Spinal cord (tissue), 10 donors: ENCODE data around the gene LAMA5. TPM values are rescaled to one million over a fixed set of nuclear protein-coding genes. Genes with fewer than 3 reads are reported as not detected.

Experiments used
- DNase-seq, 6 donors: peaks; one replicate each; pipeline versions ENCODE4 v3.0.0 to v3.0.0-alpha.2; 2013 to 2015; ENCODE audit warnings: low spot score in 6 of 6, low read depth in 4 of 6
- H3K27ac ChIP-seq: one replicate; pipeline ENCODE4 v1.5.1; 2013; ENCODE audit warnings: low read depth, low read length, control low read depth
- H3K27me3 ChIP-seq: one replicate; pipeline ENCODE4 v1.6.1; 2013; ENCODE audit warnings: low read length; ENCODE audit not compliant: control insufficient read depth, insufficient read depth
- H3K36me3 ChIP-seq: one replicate; pipeline ENCODE4 v1.6.1; 2013; ENCODE audit warnings: low read length; ENCODE audit not compliant: control insufficient read depth, insufficient read depth
- H3K4me1 ChIP-seq: one replicate; pipeline ENCODE4 v1.6.1; 2013; ENCODE audit warnings: low read length; ENCODE audit not compliant: control insufficient read depth, insufficient read depth
- H3K4me3 ChIP-seq: one replicate; pipeline ENCODE4 v1.5.1; 2013; ENCODE audit warnings: low read depth, low read length, control low read depth
- H3K9me3 ChIP-seq: one replicate; pipeline ENCODE4 v1.6.1; 2013; ENCODE audit warnings: low read length; ENCODE audit not compliant: control insufficient read depth, insufficient read depth
- WGBS: methylation state at CpG from one replicate; pipeline ENCODE4 v1.1.5; 2013; ENCODE audit warnings: missing lambda C conversion rate; ENCODE audit not compliant: insufficient coverage; 5-methylcytosine and 5-hydroxymethylcytosine counted together
- polyA plus RNA-seq, 2 donors: library from polyadenylated mRNA; unstranded; fragments of 120-200 nt; gene quantifications; one replicate each; pipeline ENCODE4 v1.2.1, GENCODE V29; 2013; ENCODE audit not compliant: insufficient read length in 2 of 2
- total RNA-seq, 2 donors: library from RNA; depleted of rRNA in 1 of 2; stranded (reverse); fragments of 120-200 nt in 1 of 2; fragments of >200 nt in 1 of 2; gene quantifications; one replicate each; pipeline versions ENCODE4 v1.2.3 to v1.2.4, GENCODE V29; 2013 to 2014
- donor health status: healthy.

The LAMA5 gene
- total and polyA plus RNA-seq, 4 donors = 15.8 to 86.8 (median 64.8) TPM

DNA sequence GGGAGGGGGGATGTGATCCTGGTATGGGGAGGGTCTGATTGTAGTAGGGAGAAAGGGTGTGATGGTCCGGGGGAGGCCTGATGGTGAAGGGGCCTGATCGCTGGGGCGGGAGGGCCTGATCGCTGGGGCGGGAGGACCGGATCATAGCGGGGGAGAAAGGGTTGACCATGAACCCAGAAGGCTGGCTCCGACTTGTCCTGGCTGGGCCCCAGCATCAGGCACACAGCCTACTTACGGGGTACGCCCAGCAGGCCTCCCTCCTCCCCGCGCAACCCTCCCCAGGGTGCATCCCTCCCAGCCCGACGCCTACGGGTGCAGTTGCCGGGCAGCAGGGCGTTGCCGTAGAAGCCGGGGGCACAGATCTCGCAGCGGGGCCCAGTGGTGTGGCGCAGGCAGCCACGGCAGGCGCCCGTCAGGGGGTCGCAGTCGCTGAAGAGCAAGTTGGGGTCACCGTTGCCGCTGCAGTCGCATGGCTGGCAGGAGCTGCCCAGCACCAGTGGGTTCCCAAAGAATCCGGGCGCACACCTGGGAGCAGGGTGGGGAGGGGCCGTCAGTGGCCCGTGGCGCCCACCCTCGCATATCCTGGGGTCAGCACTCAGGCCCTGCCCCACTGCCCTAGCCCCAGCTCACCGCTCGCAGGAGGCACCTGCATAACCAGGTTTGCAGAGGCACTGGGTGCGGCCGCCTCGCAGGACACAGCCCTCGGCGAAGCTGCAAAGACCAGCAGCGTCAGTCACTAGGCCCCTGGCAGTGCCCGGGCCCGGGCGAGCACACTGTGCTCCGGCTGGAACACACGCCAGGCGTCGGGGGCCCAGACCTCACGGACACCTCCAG is 43.7 kb downstream of the LAMA5 start:
- H3K4me1 ChIP-seq = no peaks in the 10 kb centered on the region
- WGBS = 86% methylated on average over 50 of the region's 52 CpGs
- no peak overlapping the region for H3K4me3 ChIP-seq
- no peaks in the 10 kb centered on the region for H3K9me3 ChIP-seq
- no peaks in the 10 kb centered on the region for H3K27me3 ChIP-seq
- DNase-seq = no peak
- H3K36me3 ChIP-seq = peaks cover 91% of the 10 kb centered on the region
- H3K27ac ChIP-seq = no peak overlapping the region

DNA sequence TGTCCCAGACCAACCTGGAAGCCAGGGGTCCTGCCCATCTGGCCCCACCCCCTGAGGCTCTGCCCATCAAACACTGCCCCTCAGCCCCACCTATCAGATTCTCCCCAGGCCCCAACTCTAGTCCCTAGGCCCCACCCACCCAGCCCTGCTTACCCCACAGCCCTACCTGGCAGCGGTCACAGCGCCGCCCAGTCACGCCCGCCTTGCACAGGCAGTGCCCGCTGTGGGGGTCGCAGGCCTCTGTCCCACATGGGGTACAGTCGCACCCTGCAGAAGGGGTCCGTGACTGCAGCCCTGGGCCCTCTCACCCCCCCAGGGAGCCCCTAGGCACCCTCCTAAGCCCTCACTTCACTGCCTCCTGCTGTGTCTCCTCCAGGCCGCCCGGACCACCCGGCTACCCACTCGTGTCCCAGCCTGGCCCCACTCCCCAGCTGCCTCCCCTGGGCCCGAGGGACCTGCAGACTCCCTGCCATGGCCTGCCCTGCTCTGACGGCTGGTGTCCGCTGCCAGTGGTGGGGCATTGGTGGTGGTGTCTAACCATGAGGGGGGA is 44.5 kb downstream of the LAMA5 start:
- no peak for DNase-seq
- no peaks in the 10 kb centered on the region for H3K27me3 ChIP-seq
- H3K27ac ChIP-seq = no peak overlapping the region
- peaks cover 86% of the 10 kb centered on the region for H3K36me3 ChIP-seq
- H3K4me3 ChIP-seq = no peak overlapping the region
- WGBS = 98% methylated on average over 9 of the region's 16 CpGs
- no peaks in the 10 kb centered on the region for H3K9me3 ChIP-seq
- H3K4me1 ChIP-seq = no peaks in the 10 kb centered on the region

DNA sequence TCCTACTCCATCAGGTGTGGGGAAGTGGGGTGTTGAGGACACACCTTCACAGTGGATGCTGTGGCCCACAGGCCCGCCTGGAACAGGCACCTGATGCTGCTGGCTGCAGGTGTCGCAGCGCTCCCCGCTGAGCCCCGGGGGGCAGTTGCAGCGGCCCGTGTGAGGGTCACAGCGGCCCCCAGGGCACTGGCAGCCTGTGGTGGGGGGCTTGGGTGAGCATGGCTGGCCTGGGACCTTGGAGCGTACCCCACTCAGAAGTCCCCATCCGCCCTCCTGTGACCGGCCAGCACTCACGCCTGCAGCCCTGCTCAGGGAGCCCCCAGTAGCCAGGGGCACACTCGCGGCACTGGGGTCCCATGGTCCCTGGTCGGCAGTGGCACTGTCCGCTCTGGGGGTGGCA is 45.1 kb downstream of the LAMA5 start:
- 94% methylated on average over 16 of the region's 16 CpGs for WGBS
- Histone ChIP-seq H3K4me3 (no peak overlapping the region), H3K9me3 (no peaks in the 10 kb centered on the region), H3K27me3 (no peaks in the 10 kb centered on the region), H3K27ac (no peak overlapping the region), H3K36me3 (peaks cover 86% of the 10 kb centered on the region), H3K4me1 (no peaks in the 10 kb centered on the region)
- DNase-seq = no peak

DNA sequence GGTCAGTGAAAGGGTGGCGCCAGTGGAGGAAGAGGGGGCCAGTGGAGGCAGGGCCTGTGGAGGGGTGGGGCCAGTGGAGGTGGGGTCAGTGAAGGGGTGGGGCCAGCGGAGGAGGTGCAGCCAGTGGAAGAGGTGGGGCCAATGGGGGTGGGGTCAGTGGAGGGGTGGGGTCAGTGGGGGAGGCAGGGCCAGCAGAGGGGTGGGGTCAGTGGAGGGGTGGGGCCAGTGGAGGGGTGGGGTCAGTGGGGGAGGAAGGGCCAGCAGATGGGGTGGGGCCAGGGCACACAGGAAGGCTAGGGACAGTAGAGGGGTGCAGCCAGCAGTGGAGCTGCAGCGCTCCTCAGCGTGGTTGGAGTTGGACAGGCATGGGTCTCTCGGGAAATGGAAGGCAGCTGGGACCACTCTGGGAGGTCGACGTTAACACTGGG is 45.6 kb downstream of the LAMA5 start:
- Histone ChIP-seq H3K9me3 (no peaks in the 10 kb centered on the region), H3K4me1 (no peaks in the 10 kb centered on the region), H3K27me3 (no peaks in the 10 kb centered on the region), H3K36me3 (peaks cover 86% of the 10 kb centered on the region), H3K4me3 (no peak overlapping the region), H3K27ac (no peak overlapping the region)
- 91% methylated on average over 6 of the region's 7 CpGs for WGBS
- DNase-seq = no peak

DNA sequence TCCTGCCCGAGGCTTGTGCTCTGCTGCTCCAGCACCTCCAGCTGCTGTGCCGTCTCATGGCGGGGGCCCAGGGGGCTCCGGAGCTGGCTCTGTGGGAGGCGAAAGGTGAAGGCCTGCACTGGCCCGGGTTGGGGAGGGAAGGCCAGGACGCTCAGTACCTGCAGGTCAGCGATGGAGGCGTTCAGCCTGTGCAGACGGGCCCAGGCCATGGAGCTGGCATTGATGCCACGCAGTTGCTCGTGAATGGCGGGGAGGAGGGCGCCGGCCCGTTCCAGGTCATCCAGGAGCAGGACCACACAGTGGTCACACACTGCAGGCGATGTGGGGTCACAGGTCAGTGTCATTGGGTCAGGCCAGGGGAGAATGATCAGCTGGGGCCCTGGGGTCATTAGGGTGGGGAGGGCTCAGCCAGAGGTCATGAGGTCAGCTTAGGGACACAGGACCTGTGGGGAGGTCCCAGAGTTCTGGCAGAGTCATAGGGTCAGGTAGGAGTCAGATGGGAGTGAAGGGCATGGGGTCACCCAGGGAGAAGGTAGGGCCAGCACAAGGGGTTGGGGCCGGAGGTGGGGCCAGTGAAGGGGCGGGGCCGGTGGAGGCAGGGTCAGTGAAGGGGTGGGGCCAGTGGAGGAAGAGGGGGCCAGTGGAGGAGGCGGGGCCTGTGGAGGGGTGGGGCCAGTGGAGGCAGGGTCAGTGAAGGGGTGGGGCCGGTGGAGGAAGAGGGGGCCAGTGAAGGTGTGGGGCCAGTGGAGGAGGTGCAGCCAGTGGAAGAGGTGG is 46.3 kb downstream of the LAMA5 start:
- Histone ChIP-seq H3K4me3 (no peak overlapping the region), H3K36me3 (peaks cover 86% of the 10 kb centered on the region), H3K4me1 (no peaks in the 10 kb centered on the region), H3K27ac (no peak overlapping the region), H3K27me3 (no peaks in the 10 kb centered on the region), H3K9me3 (no peaks in the 10 kb centered on the region)
- WGBS = 90% methylated on average over 21 of the region's 22 CpGs
- DNase-seq = no peak

DNA sequence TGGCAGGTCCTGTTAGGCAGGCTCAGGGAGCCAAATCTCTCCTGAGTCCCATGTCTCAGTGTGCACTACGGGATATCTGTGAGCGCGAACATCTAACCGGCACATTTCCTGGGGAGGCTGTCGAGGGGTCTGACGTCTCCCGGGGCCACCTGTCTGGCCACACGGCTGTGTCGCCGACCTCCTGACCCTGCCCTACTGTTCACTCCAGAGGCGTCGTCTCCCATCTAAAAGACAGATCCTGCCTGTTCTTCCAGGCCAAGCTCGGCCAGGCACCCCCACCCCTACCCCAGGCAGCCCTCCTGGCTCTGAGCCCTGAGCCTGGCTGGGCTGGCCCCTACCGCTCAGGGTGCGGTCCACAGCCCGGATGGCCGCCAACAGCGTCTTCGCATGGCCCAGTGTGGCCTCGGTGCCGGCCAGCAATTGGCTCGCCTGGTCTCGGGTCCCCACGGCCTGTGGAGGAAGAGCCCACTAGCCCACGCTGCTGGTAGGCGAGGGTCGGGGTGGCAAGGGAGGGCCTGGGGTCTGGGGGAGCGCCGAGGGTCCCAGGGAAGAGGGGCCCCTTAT is 47.7 kb downstream of the LAMA5 start:
- 80% methylated on average over 17 of the region's 29 CpGs for WGBS

DNA sequence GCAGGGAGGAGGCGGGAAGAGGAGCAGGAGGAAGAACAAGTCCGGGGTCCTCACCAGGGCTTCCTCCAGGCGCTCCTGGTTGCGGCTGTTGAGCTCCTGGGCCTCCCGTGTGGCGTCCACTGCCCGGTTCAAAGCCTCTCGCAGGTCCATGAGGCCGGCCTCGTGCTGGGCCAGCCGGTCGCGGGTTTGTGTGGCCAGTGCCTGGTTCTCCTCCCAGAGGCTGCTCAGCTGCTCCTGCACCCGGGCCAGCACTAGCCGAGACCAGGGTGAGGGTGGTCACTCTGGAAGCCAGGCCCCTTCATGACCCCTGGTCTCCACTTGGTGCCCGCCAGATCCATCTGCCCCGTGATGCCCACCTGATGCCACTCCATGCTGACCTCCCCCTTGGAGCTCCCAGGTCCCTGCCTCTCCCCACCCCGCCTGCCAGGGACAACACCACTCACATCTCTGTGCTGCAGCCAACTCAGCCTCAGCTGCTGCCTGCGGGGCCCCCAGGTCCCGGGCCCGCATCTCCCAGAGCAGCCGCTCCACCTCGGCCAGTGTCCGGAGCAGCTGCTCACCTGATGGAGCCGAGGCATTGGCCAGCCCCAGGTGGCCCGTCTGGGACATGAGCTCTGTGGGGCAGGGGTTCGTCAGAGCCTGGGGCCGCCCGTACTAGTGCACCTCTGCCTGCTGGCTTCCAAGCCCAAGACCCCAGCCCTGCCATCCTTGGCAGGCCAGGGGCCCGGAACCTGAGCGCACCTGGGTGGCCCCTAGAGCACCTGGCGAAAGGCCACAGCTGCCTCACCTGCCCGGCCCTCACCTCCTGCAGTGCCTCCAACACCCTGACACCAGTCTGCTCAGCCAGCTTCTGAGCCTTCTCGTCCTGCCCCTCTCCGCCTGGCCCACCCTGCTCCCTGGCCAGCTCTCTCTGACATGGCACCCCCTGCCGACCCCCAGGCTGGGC is 48.4 kb downstream of the LAMA5 start:
- Histone ChIP-seq H3K27ac (no peak overlapping the region), H3K4me1 (no peaks in the 10 kb centered on the region), H3K27me3 (no peaks in the 10 kb centered on the region), H3K9me3 (no peaks in the 10 kb centered on the region), H3K4me3 (no peak overlapping the region), H3K36me3 (peaks cover 87% of the 10 kb centered on the region)
- DNase-seq = no peak
- WGBS = 91% methylated on average over 36 of the region's 36 CpGs

More for the DNA sequence above, 47.7 kb downstream of the LAMA5 start:
- Histone ChIP-seq H3K36me3 (peaks cover 87% of the 10 kb centered on the region), H3K4me1 (no peaks in the 10 kb centered on the region), H3K4me3 (no peak overlapping the region), H3K9me3 (no peaks in the 10 kb centered on the region), H3K27ac (no peak overlapping the region), H3K27me3 (no peaks in the 10 kb centered on the region)
- DNase-seq = no peak

DNA sequence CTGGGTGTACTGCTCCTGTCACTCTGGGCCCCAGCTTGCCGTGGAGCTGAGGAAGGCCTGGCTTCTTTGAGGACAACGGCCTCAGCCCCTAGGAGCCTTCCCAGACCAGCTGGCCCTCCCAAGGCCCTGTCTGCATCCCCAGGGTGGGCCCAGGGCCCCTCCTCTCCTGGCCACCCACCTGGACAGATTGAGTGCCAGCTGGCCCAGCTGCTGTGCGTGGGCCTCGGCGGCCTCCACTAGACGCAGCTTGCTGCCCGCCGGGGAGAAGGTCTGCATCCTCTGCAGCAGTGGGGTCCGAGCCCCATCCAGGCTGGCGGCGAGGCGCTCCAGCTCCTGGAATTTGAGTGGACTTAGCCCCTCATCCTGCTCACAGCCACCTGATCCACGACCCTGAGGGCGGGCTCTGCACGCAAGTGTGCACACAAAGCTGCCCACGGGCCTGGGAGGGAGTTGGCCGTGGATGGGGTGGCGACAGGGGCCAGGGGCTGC is 49.9 kb downstream of the LAMA5 start:
- Histone ChIP-seq H3K27ac (no peak overlapping the region), H3K36me3 (peaks cover 87% of the 10 kb centered on the region), H3K4me3 (no peak overlapping the region), H3K9me3 (no peaks in the 10 kb centered on the region), H3K27me3 (no peaks in the 10 kb centered on the region), H3K4me1 (no peaks in the 10 kb centered on the region)
- no peak for DNase-seq
- WGBS = 78% methylated on average over 15 of the region's 18 CpGs
